GOT3 (cell line): ENCODE results near the gene TANC1.
"Not testable (repeated sequence)": the region's sequence is repeated elsewhere in the genome, so short reads cannot be mapped to it uniquely, and the experiment has no call there.

Experiments
- DNase-seq: peaks from one replicate; lab custom pipeline; 2025; ENCODE audit warnings: mixed read lengths; lab: John Stamatoyannopoulos, UW

TANC1 gene

GRCh38 chr2:159140070-159140769 is 171.8 kb downstream of the TANC1 start:
- DNase-seq = no peak

- not testable (repeated sequence) for DNase-seq
Measured at GRCh38 chr2:159140821-159141220, 172.4 kb downstream of the TANC1 start.

- no peak for DNase-seq
Measured at GRCh38 chr2:159144776-159145614, 176.6 kb downstream of the TANC1 start.

GRCh38 chr2:159145745-159146354 is 177.4 kb downstream of the TANC1 start:
- no peak for DNase-seq

GRCh38 chr2:159146996-159147666 is 178.7 kb downstream of the TANC1 start:
- DNase-seq = no peak

- no peak for DNase-seq
Measured at GRCh38 chr2:159147690-159148089, 179.2 kb downstream of the TANC1 start.

- no peak for DNase-seq
Measured at GRCh38 chr2:159148901-159149300, 180.5 kb downstream of the TANC1 start.

GRCh38 chr2:159149747-159150146 is 181.3 kb downstream of the TANC1 start:
- no peak for DNase-seq

- no peak for DNase-seq
Measured at GRCh38 chr2:159150280-159150746, 181.9 kb downstream of the TANC1 start.

- no peak for DNase-seq
Measured at GRCh38 chr2:159151198-159152127, 183.0 kb downstream of the TANC1 start.

- DNase-seq = no peak
Measured at GRCh38 chr2:159152128-159152778, 183.8 kb downstream of the TANC1 start.

GRCh38 chr2:159153063-159153462 is 184.6 kb downstream of the TANC1 start:
- no peak for DNase-seq

GRCh38 chr2:159153463-159153862 is 185.0 kb downstream of the TANC1 start:
- no peak for DNase-seq

GRCh38 chr2:159153951-159154350 is 185.5 kb downstream of the TANC1 start:
- DNase-seq = no peak

- no peak for DNase-seq
Measured at GRCh38 chr2:159154366-159154765, 185.9 kb downstream of the TANC1 start.

GRCh38 chr2:159155320-159155719 is 186.9 kb downstream of the TANC1 start:
- DNase-seq = no peak

GRCh38 chr2:159155791-159156190 is 187.4 kb downstream of the TANC1 start:
- DNase-seq = no peak

- DNase-seq = no peak
Measured at GRCh38 chr2:159156834-159157233, 188.4 kb downstream of the TANC1 start.

- DNase-seq = no peak
Measured at GRCh38 chr2:159157361-159158209, 189.1 kb downstream of the TANC1 start.

GRCh38 chr2:159160412-159160811 is 192.0 kb downstream of the TANC1 start:
- DNase-seq = no peak
